ENCODE results near the gene ASB15.

Gene ASB15

GRCh38 chr7:123571684-123572083, 29.9 kb upstream of the ASB15 start:
- WGBS (ENCODE audit: insufficient coverage): no CpG with 5 or more reads among the region's 1 CpG
- Histone ChIP-seq H3K9me3 (ENCODE audit: control extremely low read depth in 1 of 5, control insufficient read depth in 4 of 5, insufficient read depth in 2 of 5, low read depth in 1 of 5, low read length in 4 of 5) (no peaks in the 10 kb centered on the region), H3K27ac (ENCODE audit: insufficient read depth in 1 of 2, low read depth in 1 of 2, low read length in 2 of 2, poor library complexity in 1 of 2, severe bottlenecking in 2 of 2) (no peak overlapping the region), H3K36me3 (ENCODE audit: control insufficient read depth in 4 of 4, insufficient read depth in 4 of 4, low read length in 3 of 4) (no peaks in the 10 kb centered on the region), H3K4me3 (ENCODE audit: control insufficient read depth in 1 of 7, extremely low read depth in 1 of 7, insufficient read depth in 4 of 7, low read depth in 2 of 7, low read length in 6 of 7) (no peak overlapping the region), H3K27me3 (replicated peaks in 2 of 5; ENCODE audit: control insufficient read depth in 4 of 5, insufficient read depth in 5 of 5, low read length in 4 of 5) (peaks cover 0 to 6% (median 2%) of the 10 kb centered on the region in 5 experiments), H3K4me1 (ENCODE audit: control extremely low read depth in 1 of 4, control insufficient read depth in 4 of 4, insufficient read depth in 4 of 4, low read length in 3 of 4) (peaks cover 0 to 3% (median 1%) of the 10 kb centered on the region in 4 experiments)
- POLR2A ChIA-PET: no interaction called here
- DNase-seq: no peak
- CTCF ChIA-PET: interaction anchor here (0.6 kb wide), 1 partner anchor 64 kb away, joined by 3 read pairs; no protein-coding TSS in a partner anchor

DNA sequence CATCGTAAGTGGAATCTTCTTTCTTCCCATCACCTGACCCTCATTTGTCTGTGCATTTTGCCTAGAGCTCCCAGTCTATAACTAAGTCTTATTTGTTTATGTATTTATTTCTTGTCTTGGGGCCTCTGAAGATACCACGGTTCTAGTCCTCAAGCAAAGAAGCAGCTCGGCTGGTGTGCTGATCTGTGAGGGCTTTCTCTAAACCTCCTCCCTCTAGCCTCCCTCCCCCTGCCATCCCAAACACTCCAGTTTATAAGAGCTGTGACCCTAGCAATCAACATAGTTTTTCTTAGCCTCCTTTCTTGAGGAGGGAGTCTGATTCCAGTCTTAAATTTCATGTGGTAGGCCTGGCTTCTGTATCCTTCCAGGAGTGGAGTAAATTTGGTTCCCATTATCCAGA, 28.3 kb upstream of the ASB15 start:
- ChIA-PET POLR2A (no interaction called here), CTCF (interaction anchor here (1.3 kb wide), 1 partner anchor 13 kb away, joined by 3 read pairs; no protein-coding TSS in a partner anchor)
- H3K9me3 ChIP-seq (ENCODE audit: control extremely low read depth in 1 of 5, control insufficient read depth in 4 of 5, insufficient read depth in 2 of 5, low read depth in 1 of 5, low read length in 4 of 5): no peaks in the 10 kb centered on the region
- no peak overlapping the region for H3K4me3 ChIP-seq (ENCODE audit: control insufficient read depth in 1 of 7, extremely low read depth in 1 of 7, insufficient read depth in 4 of 7, low read depth in 2 of 7, low read length in 6 of 7)
- H3K27me3 ChIP-seq (replicated peaks in 2 of 5; ENCODE audit: control insufficient read depth in 4 of 5, insufficient read depth in 5 of 5, low read length in 4 of 5): peaks cover 0 to 7% (median 3%) of the 10 kb centered on the region in 5 experiments
- no peak for DNase-seq
- 100% methylated on average over 2 of the region's 3 CpGs for WGBS (ENCODE audit: insufficient coverage)
- H3K4me1 ChIP-seq (ENCODE audit: control extremely low read depth in 1 of 4, control insufficient read depth in 4 of 4, insufficient read depth in 4 of 4, low read length in 3 of 4): peaks cover 0 to 3% (median 1%) of the 10 kb centered on the region in 4 experiments
- H3K27ac ChIP-seq (ENCODE audit: insufficient read depth in 1 of 2, low read depth in 1 of 2, low read length in 2 of 2, poor library complexity in 1 of 2, severe bottlenecking in 2 of 2): no peak overlapping the region
- H3K36me3 ChIP-seq (ENCODE audit: control insufficient read depth in 4 of 4, insufficient read depth in 4 of 4, low read length in 3 of 4): no peaks in the 10 kb centered on the region

- 100% methylated on average over 1 of the region's 2 CpGs for WGBS (ENCODE audit: insufficient coverage)
- Histone ChIP-seq H3K9me3 (ENCODE audit: control extremely low read depth in 1 of 5, control insufficient read depth in 4 of 5, insufficient read depth in 2 of 5, low read depth in 1 of 5, low read length in 4 of 5) (no peaks in the 10 kb centered on the region), H3K36me3 (ENCODE audit: control insufficient read depth in 4 of 4, insufficient read depth in 4 of 4, low read length in 3 of 4) (no peaks in the 10 kb centered on the region), H3K4me3 (ENCODE audit: control insufficient read depth in 1 of 7, extremely low read depth in 1 of 7, insufficient read depth in 4 of 7, low read depth in 2 of 7, low read length in 6 of 7) (no peak overlapping the region), H3K27ac (ENCODE audit: insufficient read depth in 1 of 2, low read depth in 1 of 2, low read length in 2 of 2, poor library complexity in 1 of 2, severe bottlenecking in 2 of 2) (no peak overlapping the region), H3K27me3 (replicated peaks in 2 of 5; ENCODE audit: control insufficient read depth in 4 of 5, insufficient read depth in 5 of 5, low read length in 4 of 5) (peaks cover 0 to 7% (median 3%) of the 10 kb centered on the region in 5 experiments), H3K4me1 (ENCODE audit: control extremely low read depth in 1 of 4, control insufficient read depth in 4 of 4, insufficient read depth in 4 of 4, low read length in 3 of 4) (peaks cover 0 to 3% (median 1%) of the 10 kb centered on the region in 4 experiments)
- ChIA-PET CTCF (interaction anchor here (1.3 kb wide), 1 partner anchor 14 kb away, joined by 3 read pairs; no protein-coding TSS in a partner anchor), POLR2A (no interaction called here)
- no peak for DNase-seq
These were observed 27.6 kb upstream of the ASB15 start for GRCh38 chr7:123573896-123574467.

DNA sequence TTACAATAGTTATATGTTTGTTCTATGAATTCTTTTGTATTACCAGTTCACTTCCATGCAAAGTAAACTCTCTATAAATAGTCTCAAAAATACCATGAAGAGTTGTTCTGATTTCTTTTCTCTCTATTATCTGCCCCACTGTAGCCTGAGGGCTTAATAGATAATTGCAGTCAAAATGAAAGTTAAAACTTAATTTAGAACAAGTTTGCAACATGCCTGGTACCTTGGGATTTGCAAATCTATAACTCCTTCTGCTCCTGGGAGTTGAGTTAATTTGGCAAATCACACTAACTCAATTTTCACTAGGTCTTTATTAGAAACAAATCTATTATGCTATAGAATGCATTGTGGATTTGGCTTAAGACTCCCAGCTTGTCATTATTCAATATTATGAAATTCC, 22.2 kb upstream of the ASB15 start:
- H3K36me3 ChIP-seq (ENCODE audit: control insufficient read depth in 4 of 4, insufficient read depth in 4 of 4, low read length in 3 of 4): no peaks in the 10 kb centered on the region
- no peak overlapping the region for H3K4me3 ChIP-seq (ENCODE audit: control insufficient read depth in 1 of 7, extremely low read depth in 1 of 7, insufficient read depth in 4 of 7, low read depth in 2 of 7, low read length in 6 of 7)
- DNase-seq: no peak
- peaks cover 0 to 14% (median 3%) of the 10 kb centered on the region in 5 experiments for H3K27me3 ChIP-seq (replicated peaks in 2 of 5; ENCODE audit: control insufficient read depth in 4 of 5, insufficient read depth in 5 of 5, low read length in 4 of 5)
- ChIA-PET POLR2A (no interaction called here), CTCF (no interaction called here)
- no peak overlapping the region for H3K27ac ChIP-seq (ENCODE audit: insufficient read depth in 1 of 2, low read depth in 1 of 2, low read length in 2 of 2, poor library complexity in 1 of 2, severe bottlenecking in 2 of 2)
- no peaks in the 10 kb centered on the region for H3K4me1 ChIP-seq (ENCODE audit: control extremely low read depth in 1 of 4, control insufficient read depth in 4 of 4, insufficient read depth in 4 of 4, low read length in 3 of 4)
- no peaks in the 10 kb centered on the region for H3K9me3 ChIP-seq (ENCODE audit: control extremely low read depth in 1 of 5, control insufficient read depth in 4 of 5, insufficient read depth in 2 of 5, low read depth in 1 of 5, low read length in 4 of 5)

GRCh38 chr7:123580406-123581161, 21.0 kb upstream of the ASB15 start:
- H3K36me3 ChIP-seq (ENCODE audit: control insufficient read depth in 4 of 4, insufficient read depth in 4 of 4, low read length in 3 of 4): no peaks in the 10 kb centered on the region
- no peak overlapping the region for H3K27ac ChIP-seq (ENCODE audit: insufficient read depth in 1 of 2, low read depth in 1 of 2, low read length in 2 of 2, poor library complexity in 1 of 2, severe bottlenecking in 2 of 2)
- CTCF ChIA-PET: interaction anchor here (1.3 to 1.9 kb wide), 2 partner anchors 11 to 292 kb away, joined by 4 to 6 read pairs; no protein-coding TSS in a partner anchor
- no peak overlapping the region for H3K4me3 ChIP-seq (ENCODE audit: control insufficient read depth in 1 of 7, extremely low read depth in 1 of 7, insufficient read depth in 4 of 7, low read depth in 2 of 7, low read length in 6 of 7)
- DNase-seq: peak in 2 of 3 donors; percentile 48 to 55
- no peaks in the 10 kb centered on the region for H3K9me3 ChIP-seq (ENCODE audit: control extremely low read depth in 1 of 5, control insufficient read depth in 4 of 5, insufficient read depth in 2 of 5, low read depth in 1 of 5, low read length in 4 of 5)
- WGBS (ENCODE audit: insufficient coverage): 47% methylated on average over 7 of the region's 8 CpGs
- no peaks in the 10 kb centered on the region for H3K4me1 ChIP-seq (ENCODE audit: control extremely low read depth in 1 of 4, control insufficient read depth in 4 of 4, insufficient read depth in 4 of 4, low read length in 3 of 4)
- peaks cover 0 to 14% (median 3%) of the 10 kb centered on the region in 5 experiments for H3K27me3 ChIP-seq (replicated peaks in 2 of 5; ENCODE audit: control insufficient read depth in 4 of 5, insufficient read depth in 5 of 5, low read length in 4 of 5)
- POLR2A ChIA-PET: no interaction called here

- Histone ChIP-seq H3K27me3 (replicated peaks in 2 of 5; ENCODE audit: control insufficient read depth in 4 of 5, insufficient read depth in 5 of 5, low read length in 4 of 5) (peaks cover 0 to 14% (median 3%) of the 10 kb centered on the region in 5 experiments), H3K36me3 (ENCODE audit: control insufficient read depth in 4 of 4, insufficient read depth in 4 of 4, low read length in 3 of 4) (no peaks in the 10 kb centered on the region), H3K4me3 (ENCODE audit: control insufficient read depth in 1 of 7, extremely low read depth in 1 of 7, insufficient read depth in 4 of 7, low read depth in 2 of 7, low read length in 6 of 7) (no peak overlapping the region), H3K9me3 (ENCODE audit: control extremely low read depth in 1 of 5, control insufficient read depth in 4 of 5, insufficient read depth in 2 of 5, low read depth in 1 of 5, low read length in 4 of 5) (no peaks in the 10 kb centered on the region), H3K4me1 (ENCODE audit: control extremely low read depth in 1 of 4, control insufficient read depth in 4 of 4, insufficient read depth in 4 of 4, low read length in 3 of 4) (no peaks in the 10 kb centered on the region), H3K27ac (ENCODE audit: insufficient read depth in 1 of 2, low read depth in 1 of 2, low read length in 2 of 2, poor library complexity in 1 of 2, severe bottlenecking in 2 of 2) (no peak overlapping the region)
- no CpG with 5 or more reads among the region's 2 CpGs for WGBS (ENCODE audit: insufficient coverage)
- POLR2A ChIA-PET: no interaction called here
- no peak for DNase-seq
- CTCF ChIA-PET: interaction anchor here (0.6 to 1.9 kb wide), 3 partner anchors 11 to 291 kb away, joined by 3 to 6 read pairs (median 4); no protein-coding TSS in a partner anchor
These were observed 20.5 kb upstream of the ASB15 start for GRCh38 chr7:123581162-123581459.

GRCh38 chr7:123583821-123584220, 17.8 kb upstream of the ASB15 start:
- Histone ChIP-seq H3K27ac (ENCODE audit: insufficient read depth in 1 of 2, low read depth in 1 of 2, low read length in 2 of 2, poor library complexity in 1 of 2, severe bottlenecking in 2 of 2) (no peak overlapping the region), H3K4me3 (ENCODE audit: control insufficient read depth in 1 of 7, extremely low read depth in 1 of 7, insufficient read depth in 4 of 7, low read depth in 2 of 7, low read length in 6 of 7) (no peak overlapping the region), H3K9me3 (ENCODE audit: control extremely low read depth in 1 of 5, control insufficient read depth in 4 of 5, insufficient read depth in 2 of 5, low read depth in 1 of 5, low read length in 4 of 5) (no peaks in the 10 kb centered on the region), H3K27me3 (replicated peaks in 2 of 5; ENCODE audit: control insufficient read depth in 4 of 5, insufficient read depth in 5 of 5, low read length in 4 of 5) (peaks cover 0 to 10% (median 0%) of the 10 kb centered on the region in 5 experiments), H3K4me1 (ENCODE audit: control extremely low read depth in 1 of 4, control insufficient read depth in 4 of 4, insufficient read depth in 4 of 4, low read length in 3 of 4) (no peaks in the 10 kb centered on the region), H3K36me3 (ENCODE audit: control insufficient read depth in 4 of 4, insufficient read depth in 4 of 4, low read length in 3 of 4) (no peaks in the 10 kb centered on the region)
- ChIA-PET POLR2A (interaction anchor here (0.6 kb wide), 1 partner anchor 39 kb away, joined by 3 read pairs; no protein-coding TSS in a partner anchor), CTCF (interaction anchor here (1.6 kb wide), 1 partner anchor 288 kb away, joined by 3 read pairs; no protein-coding TSS in a partner anchor)
- DNase-seq: no peak
- 100% methylated on average over 2 of the region's 4 CpGs for WGBS (ENCODE audit: insufficient coverage)
